22Rv1 (cell line): ENCODE results near the gene AKNA.

Source experiments
- H3K27ac ChIP-seq: fragments of 450-650 bp; 2 replicates; pipeline ENCODE4 v1.5.1; 2017
- ZFX ChIP-seq: fragments of 450-650 bp; IDR thresholded peaks from 2 replicates; pipeline ENCODE4 v1.6.1; 2017; ENCODE audit warnings: antibody characterized with exemption, borderline replicate concordance
- TF ChIP-seq, protein P1 (sequence below): fragments of 450-650 bp; IDR thresholded peaks from 2 replicates; pipeline ENCODE4 v1.5.1; 2017; ENCODE audit warnings: mild to moderate bottlenecking

The AKNA gene

DNA sequence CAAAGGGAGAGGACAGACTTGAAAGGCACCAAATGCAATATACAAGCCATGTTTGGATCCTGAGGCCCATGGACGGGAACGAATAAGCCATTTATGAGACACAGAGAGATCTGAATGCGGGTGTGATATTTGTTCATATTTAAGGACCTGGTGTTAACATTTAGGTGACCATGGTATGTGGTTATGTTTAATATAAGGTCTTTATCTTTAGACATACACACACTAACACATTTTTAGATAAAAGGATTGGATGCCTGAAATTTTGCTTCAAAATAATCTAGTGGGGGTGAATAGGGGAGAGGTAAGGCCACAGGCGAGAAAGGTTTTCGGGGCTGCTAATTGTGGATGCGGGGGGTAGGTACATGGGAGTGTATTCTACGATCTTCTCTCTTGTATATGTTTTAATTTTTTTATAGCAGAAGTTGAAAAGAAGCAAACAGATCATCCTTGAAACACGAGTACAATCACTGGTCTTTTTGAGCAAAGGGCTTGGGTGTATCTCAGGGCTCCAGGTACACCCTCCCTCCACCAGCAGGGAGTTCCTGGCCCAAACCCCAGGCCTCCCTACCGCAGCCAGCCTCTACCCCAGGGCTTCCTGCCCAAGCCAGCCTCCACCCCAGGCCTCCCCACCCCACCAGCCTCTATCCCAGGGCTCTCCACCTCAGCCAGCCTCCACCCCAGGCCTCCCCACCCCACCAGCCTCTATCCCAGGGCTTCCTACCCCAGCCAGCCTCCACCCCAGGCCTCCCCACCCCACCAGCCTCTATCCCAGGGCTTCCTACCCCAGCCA lies 12.2 kb downstream of the AKNA start:
- no peak overlapping the region for H3K27ac ChIP-seq
- TF ChIP-seq ZFX: no peak
- TF ChIP-seq, protein P1, sequence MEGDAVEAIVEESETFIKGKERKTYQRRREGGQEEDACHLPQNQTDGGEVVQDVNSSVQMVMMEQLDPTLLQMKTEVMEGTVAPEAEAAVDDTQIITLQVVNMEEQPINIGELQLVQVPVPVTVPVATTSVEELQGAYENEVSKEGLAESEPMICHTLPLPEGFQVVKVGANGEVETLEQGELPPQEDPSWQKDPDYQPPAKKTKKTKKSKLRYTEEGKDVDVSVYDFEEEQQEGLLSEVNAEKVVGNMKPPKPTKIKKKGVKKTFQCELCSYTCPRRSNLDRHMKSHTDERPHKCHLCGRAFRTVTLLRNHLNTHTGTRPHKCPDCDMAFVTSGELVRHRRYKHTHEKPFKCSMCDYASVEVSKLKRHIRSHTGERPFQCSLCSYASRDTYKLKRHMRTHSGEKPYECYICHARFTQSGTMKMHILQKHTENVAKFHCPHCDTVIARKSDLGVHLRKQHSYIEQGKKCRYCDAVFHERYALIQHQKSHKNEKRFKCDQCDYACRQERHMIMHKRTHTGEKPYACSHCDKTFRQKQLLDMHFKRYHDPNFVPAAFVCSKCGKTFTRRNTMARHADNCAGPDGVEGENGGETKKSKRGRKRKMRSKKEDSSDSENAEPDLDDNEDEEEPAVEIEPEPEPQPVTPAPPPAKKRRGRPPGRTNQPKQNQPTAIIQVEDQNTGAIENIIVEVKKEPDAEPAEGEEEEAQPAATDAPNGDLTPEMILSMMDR: no peak

DNA sequence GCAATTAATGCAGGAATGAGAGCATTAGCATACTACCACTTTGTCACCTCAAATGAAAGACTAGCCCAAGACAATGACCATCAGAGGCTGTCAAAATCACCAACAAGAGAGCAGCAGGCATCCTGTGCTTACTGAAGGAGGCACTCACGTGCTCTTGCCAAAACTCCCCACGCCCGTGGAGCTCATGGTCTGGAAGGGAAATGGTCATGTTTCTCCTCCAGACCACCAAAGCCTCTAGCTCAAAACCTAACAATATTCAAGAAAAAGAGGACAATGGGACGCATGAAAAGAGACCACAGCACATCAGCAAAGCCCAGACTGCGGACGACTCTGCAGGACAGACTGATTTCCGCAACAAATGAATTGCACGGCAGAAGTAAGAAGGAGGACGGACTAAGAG lies 12.8 kb downstream of the AKNA start:
- no peak overlapping the region for H3K27ac ChIP-seq
- no peak for TF ChIP-seq ZFX
- TF ChIP-seq, protein P1: no peak

DNA sequence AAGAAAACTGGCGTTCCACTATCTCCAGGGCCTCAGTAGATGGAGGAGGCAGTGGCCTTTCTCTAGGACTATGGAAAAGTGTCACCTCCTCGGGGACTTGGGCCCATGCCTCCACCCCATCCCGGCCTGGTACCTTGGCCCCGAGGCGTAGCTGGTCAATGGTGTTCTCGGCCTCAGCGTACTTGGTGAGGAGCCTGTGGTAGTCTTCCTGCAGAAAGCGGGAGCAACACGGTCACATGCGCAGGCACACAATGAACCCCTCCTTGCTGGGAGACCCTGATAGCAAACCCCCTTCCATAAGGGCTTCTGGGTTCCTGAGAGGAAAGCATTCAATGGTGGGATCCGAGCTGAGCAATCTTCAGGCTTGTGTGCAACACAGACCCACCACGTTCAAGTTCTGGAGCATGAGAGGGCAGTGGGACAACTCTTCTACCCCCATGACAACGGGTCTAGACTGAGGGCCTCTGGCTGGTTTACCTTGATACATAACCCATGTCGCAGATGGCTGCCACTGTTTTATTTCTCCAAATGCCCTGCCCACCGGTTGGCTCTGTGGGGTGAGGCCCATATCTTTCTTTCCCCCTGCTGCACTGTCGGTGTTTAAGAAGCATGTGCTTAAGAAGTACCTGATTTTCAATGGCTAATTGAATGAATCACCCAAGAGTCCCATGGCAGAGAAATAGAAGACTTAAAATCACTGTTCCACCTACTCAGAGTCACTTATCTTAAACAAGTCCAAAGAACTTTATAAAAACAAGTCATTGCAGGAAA lies 13.6 kb downstream of the AKNA start:
- H3K27ac ChIP-seq: no peak overlapping the region
- TF ChIP-seq ZFX: no peak
- TF ChIP-seq, protein P1: no peak

DNA sequence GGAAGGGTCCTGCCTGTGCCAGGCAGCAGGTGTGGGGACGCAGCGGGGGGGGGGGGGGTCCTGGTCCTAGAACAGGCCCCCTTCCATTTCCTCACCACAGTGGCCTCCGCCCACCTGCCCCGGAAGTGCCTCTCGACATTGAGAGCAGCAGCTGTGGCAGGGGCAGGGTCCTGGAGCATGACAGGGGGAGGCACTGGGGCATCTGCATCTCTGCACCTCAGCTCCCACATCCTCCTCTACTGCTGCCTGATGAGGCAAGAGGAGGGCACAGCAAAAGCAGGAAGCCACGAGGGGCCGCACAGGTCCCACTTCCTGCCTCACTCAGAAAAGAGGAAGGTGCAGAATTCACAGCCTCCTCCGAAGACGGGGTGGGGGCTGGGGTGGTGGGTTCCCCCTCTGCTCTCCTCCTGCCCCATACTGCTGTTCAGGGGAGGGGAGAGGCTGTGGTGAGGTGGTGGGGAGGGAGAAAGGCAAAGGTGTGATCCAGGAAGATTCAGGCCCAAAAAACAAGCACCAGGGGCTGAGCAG lies 14.8 kb downstream of the AKNA start:
- TF ChIP-seq, protein P1: no peak
- TF ChIP-seq ZFX: no peak
- H3K27ac ChIP-seq: no peak overlapping the region

DNA sequence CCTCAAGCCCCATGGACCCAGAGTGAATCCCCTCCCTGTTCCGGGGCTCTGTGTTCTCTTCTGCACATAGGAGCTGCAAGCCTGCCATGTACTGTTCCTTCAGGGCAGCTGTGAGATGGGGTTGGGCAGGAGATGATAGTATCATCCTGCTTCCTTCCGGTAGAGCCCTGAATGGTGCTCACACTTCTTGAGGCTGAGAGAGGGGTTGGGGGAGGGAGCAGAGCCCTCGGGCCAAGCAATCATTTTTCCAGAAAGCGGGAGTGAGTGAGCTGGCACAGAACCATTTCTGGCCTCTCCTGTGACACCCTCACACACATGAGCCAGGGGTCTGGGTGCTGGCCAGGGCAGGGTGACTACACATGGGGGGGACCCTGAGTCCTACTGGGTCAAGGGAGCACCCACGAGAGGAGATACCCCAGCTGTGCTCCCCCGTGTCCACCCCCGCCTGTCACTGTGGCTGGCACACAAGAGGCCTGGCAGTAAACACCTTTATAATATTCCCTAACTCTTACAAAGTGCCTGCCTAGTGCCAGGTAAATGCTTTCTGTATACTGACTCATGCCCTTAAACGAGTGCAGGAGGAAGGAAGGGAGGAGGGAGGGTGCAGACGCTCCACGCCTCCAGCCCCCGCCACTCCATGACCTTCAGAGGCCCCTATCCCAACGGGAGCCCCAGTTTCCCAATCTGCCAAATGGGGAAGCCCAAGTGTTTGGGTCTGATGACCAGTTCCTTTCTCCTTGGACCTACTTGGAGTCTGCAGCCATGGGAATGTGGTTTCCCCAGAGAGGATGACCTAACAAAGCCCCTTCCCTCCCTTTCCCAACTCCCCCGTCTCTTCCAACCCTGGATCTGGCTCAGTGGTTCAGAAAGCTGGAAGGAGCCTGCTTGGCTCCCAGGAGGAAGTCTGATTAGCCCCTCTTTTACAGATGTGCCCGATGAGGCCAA lies 15.5 kb downstream of the AKNA start:
- no peak overlapping the region for H3K27ac ChIP-seq
- no peak for TF ChIP-seq ZFX
- TF ChIP-seq, protein P1: no peak

DNA sequence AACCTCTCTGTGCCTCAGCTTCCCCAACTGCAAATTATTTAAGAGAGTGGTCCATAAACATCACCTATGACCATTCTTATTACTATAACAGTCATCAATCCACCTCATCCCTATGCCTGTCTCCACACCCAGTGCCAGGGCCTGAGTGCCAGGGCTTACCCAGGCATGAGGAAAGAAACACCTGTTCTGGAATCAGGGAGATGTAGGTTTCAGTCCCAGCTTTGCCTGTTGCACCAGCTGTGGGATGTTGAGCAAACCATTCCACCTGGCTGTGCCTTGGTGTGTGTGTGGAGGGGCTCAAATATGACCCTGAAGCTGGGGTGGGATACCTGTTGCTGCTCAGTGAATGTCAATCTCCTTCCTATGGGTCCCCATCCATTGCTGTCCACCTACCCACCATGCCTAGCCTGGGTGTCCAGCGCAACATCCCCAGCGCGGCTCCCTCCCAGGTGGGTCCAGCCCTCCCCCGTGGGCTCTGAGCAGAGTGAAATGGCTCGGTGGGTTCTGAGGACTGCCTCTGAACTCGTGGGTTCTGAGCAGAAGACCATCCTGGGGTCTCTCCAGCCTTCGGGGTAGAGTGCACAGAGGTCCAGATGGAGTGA lies 16.3 kb downstream of the AKNA start:
- TF ChIP-seq, protein P1: no peak
- no peak for TF ChIP-seq ZFX

More for the DNA sequence above, 16.3 kb downstream of the AKNA start:
- no peak overlapping the region for H3K27ac ChIP-seq
